ENCODE results near the gene NFASC. TPM values are rescaled to one million over a fixed set of nuclear protein-coding genes. Genes with fewer than 3 reads are reported as not detected.

NFASC gene
- total RNA-seq, 1 donor from 2014 or later = 6.9 TPM

GRCh38 chr1:204972426-204972825, 101.8 kb downstream of the NFASC start:
- no peaks in the 10 kb centered on the region for H3K36me3 Mint-ChIP-seq (ENCODE audit: insufficient read depth)
- DNase-seq (ENCODE audit: low spot score, unreplicated experiment) = no peak
- H3K27ac Mint-ChIP-seq = no peak overlapping the region
- H3K4me3 Mint-ChIP-seq (ENCODE audit: low read depth) = no peak overlapping the region
- H3K4me1 Mint-ChIP-seq (ENCODE audit: low read depth) = peaks cover 2% of the 10 kb centered on the region
- no peaks in the 10 kb centered on the region for H3K9me3 Mint-ChIP-seq (ENCODE audit: low read depth)
- peaks cover 10% of the 10 kb centered on the region for H3K27me3 Mint-ChIP-seq
- no peak for TF ChIP-seq CTCF (IDR thresholded peaks at IDR 0.05; ENCODE audit: unreplicated experiment)

- Mint-ChIP-seq H3K4me1 (ENCODE audit: low read depth) (no peaks in the 10 kb centered on the region), H3K36me3 (ENCODE audit: insufficient read depth) (no peaks in the 10 kb centered on the region), H3K4me3 (ENCODE audit: low read depth) (no peak overlapping the region), H3K27me3 (peaks cover 13% of the 10 kb centered on the region), H3K9me3 (ENCODE audit: low read depth) (no peaks in the 10 kb centered on the region), H3K27ac (no peak overlapping the region)
- no peak for DNase-seq (ENCODE audit: low spot score, unreplicated experiment)
- TF ChIP-seq CTCF (IDR thresholded peaks at IDR 0.05; ENCODE audit: unreplicated experiment) = no peak
These were observed 102.8 kb downstream of the NFASC start for GRCh38 chr1:204973449-204973848.

GRCh38 chr1:204974327-204974726, 103.7 kb downstream of the NFASC start:
- no peak overlapping the region for H3K4me3 Mint-ChIP-seq (ENCODE audit: low read depth)
- peaks cover 13% of the 10 kb centered on the region for H3K27me3 Mint-ChIP-seq
- H3K27ac Mint-ChIP-seq = no peak overlapping the region
- no peaks in the 10 kb centered on the region for H3K4me1 Mint-ChIP-seq (ENCODE audit: low read depth)
- TF ChIP-seq CTCF (IDR thresholded peaks at IDR 0.05; ENCODE audit: unreplicated experiment) = peak; percentile 13
- no peaks in the 10 kb centered on the region for H3K36me3 Mint-ChIP-seq (ENCODE audit: insufficient read depth)
- H3K9me3 Mint-ChIP-seq (ENCODE audit: low read depth) = no peaks in the 10 kb centered on the region
- DNase-seq (ENCODE audit: low spot score, unreplicated experiment) = no peak

DNA sequence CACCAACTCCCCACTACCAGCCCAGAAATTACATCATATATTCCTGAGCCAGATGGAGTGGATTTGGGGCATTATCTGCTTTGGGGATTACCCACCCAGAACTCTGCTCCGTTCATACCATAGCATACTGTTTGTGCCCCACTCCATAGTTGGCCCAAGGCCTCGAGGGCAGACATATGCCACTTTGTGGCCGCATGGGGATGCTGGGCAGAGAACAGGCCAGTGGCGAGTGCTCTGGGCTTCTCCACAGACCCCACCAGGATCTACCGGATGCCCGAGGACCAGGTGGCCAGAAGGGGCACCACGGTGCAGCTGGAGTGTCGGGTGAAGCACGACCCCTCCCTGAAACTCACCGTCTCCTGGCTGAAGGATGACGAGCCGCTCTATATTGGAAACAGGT, 104.4 kb downstream of the NFASC start:
- no peaks in the 10 kb centered on the region for H3K4me1 Mint-ChIP-seq (ENCODE audit: low read depth)
- no peak overlapping the region for H3K27ac Mint-ChIP-seq
- no peak for DNase-seq (ENCODE audit: low spot score, unreplicated experiment)
- H3K4me3 Mint-ChIP-seq (ENCODE audit: low read depth) = no peak overlapping the region
- peaks cover 13% of the 10 kb centered on the region for H3K27me3 Mint-ChIP-seq
- no peak for TF ChIP-seq CTCF (IDR thresholded peaks at IDR 0.05; ENCODE audit: unreplicated experiment)
- H3K36me3 Mint-ChIP-seq (ENCODE audit: insufficient read depth) = no peaks in the 10 kb centered on the region
- no peaks in the 10 kb centered on the region for H3K9me3 Mint-ChIP-seq (ENCODE audit: low read depth)

DNA sequence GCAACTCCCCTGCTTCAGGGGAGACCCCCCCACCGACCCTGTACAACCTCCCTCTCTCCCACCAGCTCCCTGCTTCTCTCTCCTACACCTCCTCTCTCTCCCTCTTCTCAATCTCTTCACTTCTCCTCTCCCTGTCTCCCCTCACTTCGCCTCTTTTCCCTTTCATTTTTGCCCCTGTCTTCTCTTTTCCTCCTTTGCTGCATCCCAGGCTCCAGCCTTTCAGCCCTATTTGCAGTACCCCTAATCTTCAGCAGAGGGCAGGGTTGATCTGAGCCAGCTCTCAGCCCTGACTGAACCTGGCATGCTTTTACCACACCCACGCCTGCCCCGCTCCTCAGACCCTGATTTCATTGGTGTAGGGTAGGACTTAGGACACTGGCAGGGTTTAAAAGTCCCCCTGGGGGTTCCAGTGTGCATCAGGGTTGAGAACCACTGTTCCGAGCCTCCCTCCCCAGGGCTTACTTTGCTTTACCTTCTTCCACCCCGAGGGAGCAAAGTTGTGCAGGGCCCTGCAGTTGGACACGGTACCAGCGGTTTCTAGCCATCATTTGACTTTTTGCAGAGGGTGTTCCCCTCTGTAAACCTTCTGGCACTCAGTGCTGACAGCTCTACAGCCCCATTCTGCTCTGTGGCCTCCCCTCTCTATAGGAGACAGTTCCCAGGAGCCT, 105.0 kb downstream of the NFASC start:
- peak; percentile 60 for DNase-seq (ENCODE audit: low spot score, unreplicated experiment)
- no peaks in the 10 kb centered on the region for H3K36me3 Mint-ChIP-seq (ENCODE audit: insufficient read depth)
- peak; percentile 78 for TF ChIP-seq CTCF (IDR thresholded peaks at IDR 0.05; ENCODE audit: unreplicated experiment)
- H3K27ac Mint-ChIP-seq = no peak overlapping the region
- H3K27me3 Mint-ChIP-seq = peaks cover 16% of the 10 kb centered on the region
- H3K4me1 Mint-ChIP-seq (ENCODE audit: low read depth) = no peaks in the 10 kb centered on the region
- no peak overlapping the region for H3K4me3 Mint-ChIP-seq (ENCODE audit: low read depth)
- no peaks in the 10 kb centered on the region for H3K9me3 Mint-ChIP-seq (ENCODE audit: low read depth)
